Calu3 (cell line): ENCODE data around the gene MRPS5. TPM values are rescaled to one million over a fixed set of nuclear protein-coding genes. Genes with fewer than 3 reads are reported as not detected.

Source experiments
- BruUV-seq: library from RNA; stranded (reverse); fragments of 400-500 nt; replicated peaks from 2 replicates; lab custom pipeline; 2021; lab: Mats Ljungman, UMichigan
- CTCF ChIA-PET: fragments of 300-600 bp; sonication (Branson Sonifier 250); formaldehyde crosslinking; loops from one replicate; lab custom pipeline; 2022; ENCODE audit warnings: antibody characterized with exemption; lab: Charles Lee
- DNase-seq: peaks from one replicate; pipeline ENCODE4 v3.0.0; 2022
- H3K27ac Mint-ChIP-seq: one replicate; pipeline ENCODE4 v1.8.0; 2022; ENCODE audit warnings: mixed read lengths; ENCODE audit not compliant: unreplicated experiment
- H3K27me3 Mint-ChIP-seq: one replicate; pipeline ENCODE4 v1.8.0; 2022; ENCODE audit warnings: mixed read lengths; ENCODE audit not compliant: unreplicated experiment
- H3K36me3 Mint-ChIP-seq: one replicate; pipeline ENCODE4 v1.8.0; 2022; ENCODE audit warnings: mild to moderate bottlenecking, moderate library complexity, mixed read lengths; ENCODE audit not compliant: insufficient read depth, unreplicated experiment
- H3K4me1 Mint-ChIP-seq: one replicate; pipeline ENCODE4 v1.8.0; 2022; ENCODE audit warnings: mild to moderate bottlenecking, low read depth, mixed read lengths; ENCODE audit not compliant: unreplicated experiment
- H3K4me3 Mint-ChIP-seq: one replicate; pipeline ENCODE4 v1.8.0; 2022; ENCODE audit warnings: mild to moderate bottlenecking, low read depth, moderate library complexity, mixed read lengths; ENCODE audit not compliant: unreplicated experiment
- H3K9me3 Mint-ChIP-seq: one replicate; pipeline ENCODE4 v1.8.0; 2022; ENCODE audit warnings: low read depth, mixed read lengths; ENCODE audit not compliant: unreplicated experiment
- intact Hi-C: fragments of 100-400 bp; cut with micrococcal nuclease; formaldehyde crosslinking; loops from one replicate; pipeline ENCODE4 v1.10.0; 2022; ENCODE audit not compliant: unreplicated experiment
- total RNA-seq: library from RNA; stranded (reverse); gene quantifications from 2 replicates; pipeline ENCODE4 v1.2.3, GENCODE V29; 2022
- TF ChIP-seq, protein P1 (sequence below): fragments of 200-600 bp; IDR thresholded peaks from one replicate; pipeline ENCODE4 v1.8.0; 2022; ENCODE audit warnings: antibody characterized with exemption; ENCODE audit not compliant: unreplicated experiment

The MRPS5 gene
- total RNA-seq, 1 experiment from 2014 or later = 71.5 TPM

DNA sequence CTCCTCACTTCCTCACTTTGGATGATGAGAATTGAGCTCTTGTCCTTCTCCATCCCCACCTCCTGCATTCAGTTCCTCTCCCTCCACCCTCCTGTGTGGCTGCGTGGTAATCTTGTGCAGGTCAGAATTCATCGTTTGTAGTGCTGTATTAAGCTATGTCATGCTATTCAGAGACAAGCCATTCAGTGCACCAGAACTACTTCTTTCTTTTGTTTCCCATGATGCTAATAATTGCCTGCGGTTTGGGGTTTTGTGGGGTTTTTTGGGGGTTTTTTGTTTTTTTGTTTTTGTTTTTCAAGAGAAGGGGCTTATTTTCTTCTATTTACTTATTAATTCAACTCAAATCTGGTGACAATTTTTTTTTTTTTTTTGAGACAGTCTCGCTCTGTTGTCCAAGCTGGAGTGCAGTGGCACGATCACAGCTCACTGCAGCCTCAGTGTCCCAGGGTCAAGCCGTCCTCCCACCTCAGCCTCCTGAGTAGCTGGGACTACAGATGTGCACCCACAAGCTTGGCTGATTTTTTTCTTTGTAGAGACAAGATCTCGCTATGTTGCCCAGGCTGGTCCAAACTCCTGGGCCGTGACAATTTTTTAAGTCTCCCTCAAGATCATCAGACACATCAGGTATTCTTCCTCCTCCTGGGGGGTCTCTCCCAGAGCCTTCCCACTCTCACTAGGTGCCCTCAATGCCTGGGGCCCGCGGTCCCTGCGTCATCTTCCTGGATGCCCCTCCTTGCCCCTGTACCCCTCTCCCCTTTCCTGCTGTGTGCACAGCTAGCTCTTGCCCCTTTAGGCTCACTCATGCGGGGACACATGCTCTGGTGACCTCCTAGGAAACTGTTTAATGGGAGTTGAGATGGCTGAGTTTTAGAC lies 58.3 kb downstream of the MRPS5 start:
- CTCF ChIA-PET = interaction anchor here (0.6 to 1.5 kb wide), 3 partner anchors 17 to 39 kb away, joined by 3 read pairs; no protein-coding TSS in a partner anchor
- no peak for DNase-seq
- H3K4me1 Mint-ChIP-seq = peaks cover 12% of the 10 kb centered on the region
- intact Hi-C loops = no loop called here
- peaks cover 5% of the 10 kb centered on the region for H3K27me3 Mint-ChIP-seq
- no peaks in the 10 kb centered on the region for H3K9me3 Mint-ChIP-seq
- no TSS peak for BruUV-seq
- H3K4me3 Mint-ChIP-seq = no peak overlapping the region
- H3K27ac Mint-ChIP-seq = no peak overlapping the region
- TF ChIP-seq, protein P1, sequence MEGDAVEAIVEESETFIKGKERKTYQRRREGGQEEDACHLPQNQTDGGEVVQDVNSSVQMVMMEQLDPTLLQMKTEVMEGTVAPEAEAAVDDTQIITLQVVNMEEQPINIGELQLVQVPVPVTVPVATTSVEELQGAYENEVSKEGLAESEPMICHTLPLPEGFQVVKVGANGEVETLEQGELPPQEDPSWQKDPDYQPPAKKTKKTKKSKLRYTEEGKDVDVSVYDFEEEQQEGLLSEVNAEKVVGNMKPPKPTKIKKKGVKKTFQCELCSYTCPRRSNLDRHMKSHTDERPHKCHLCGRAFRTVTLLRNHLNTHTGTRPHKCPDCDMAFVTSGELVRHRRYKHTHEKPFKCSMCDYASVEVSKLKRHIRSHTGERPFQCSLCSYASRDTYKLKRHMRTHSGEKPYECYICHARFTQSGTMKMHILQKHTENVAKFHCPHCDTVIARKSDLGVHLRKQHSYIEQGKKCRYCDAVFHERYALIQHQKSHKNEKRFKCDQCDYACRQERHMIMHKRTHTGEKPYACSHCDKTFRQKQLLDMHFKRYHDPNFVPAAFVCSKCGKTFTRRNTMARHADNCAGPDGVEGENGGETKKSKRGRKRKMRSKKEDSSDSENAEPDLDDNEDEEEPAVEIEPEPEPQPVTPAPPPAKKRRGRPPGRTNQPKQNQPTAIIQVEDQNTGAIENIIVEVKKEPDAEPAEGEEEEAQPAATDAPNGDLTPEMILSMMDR = no peak
- H3K36me3 Mint-ChIP-seq = no peaks in the 10 kb centered on the region

- intact Hi-C loops = no loop called here
- TF ChIP-seq, protein P1 = no peak
- peaks cover 12% of the 10 kb centered on the region for H3K27me3 Mint-ChIP-seq
- H3K4me3 Mint-ChIP-seq = no peak overlapping the region
- no TSS peak for BruUV-seq
- no peaks in the 10 kb centered on the region for H3K9me3 Mint-ChIP-seq
- CTCF ChIA-PET = interaction anchor here (0.7 to 1.5 kb wide), 3 partner anchors 14 to 31 kb away, joined by 3 read pairs; no protein-coding TSS in a partner anchor
- H3K27ac Mint-ChIP-seq = no peak overlapping the region
- peaks cover 15% of the 10 kb centered on the region for H3K4me1 Mint-ChIP-seq
- DNase-seq = no peak
- H3K36me3 Mint-ChIP-seq = no peaks in the 10 kb centered on the region
Measured at GRCh38 chr2:95062242-95063085, 59.1 kb downstream of the MRPS5 start.

GRCh38 chr2:95061601-95062183 lies 59.9 kb downstream of the MRPS5 start:
- BruUV-seq = no TSS peak
- no peak overlapping the region for H3K27ac Mint-ChIP-seq
- DNase-seq = no peak
- CTCF ChIA-PET = no interaction called here
- TF ChIP-seq, protein P1 = no peak
- peaks cover 15% of the 10 kb centered on the region for H3K4me1 Mint-ChIP-seq
- no peaks in the 10 kb centered on the region for H3K9me3 Mint-ChIP-seq
- H3K27me3 Mint-ChIP-seq = peaks cover 12% of the 10 kb centered on the region
- intact Hi-C loops = no loop called here
- H3K36me3 Mint-ChIP-seq = no peaks in the 10 kb centered on the region
- no peak overlapping the region for H3K4me3 Mint-ChIP-seq

DNA sequence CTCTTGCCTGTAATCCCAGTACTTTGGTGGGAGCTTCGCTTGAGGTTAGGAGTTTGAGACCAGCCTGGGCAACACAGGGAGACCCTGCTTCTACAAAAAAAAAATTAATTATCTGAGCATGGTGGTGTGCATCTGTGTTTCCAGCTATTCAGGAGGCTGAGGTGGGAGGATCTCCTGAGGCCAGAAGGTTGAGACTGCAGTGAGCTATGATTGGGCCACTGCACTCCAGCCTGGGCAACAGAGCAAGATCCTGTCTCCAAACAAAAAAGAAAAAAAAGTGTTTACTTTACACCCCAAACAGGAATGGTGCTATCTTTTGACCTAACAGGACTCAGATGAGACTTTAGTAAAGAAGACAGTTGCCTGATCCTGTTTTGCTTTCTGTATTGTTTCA lies 60.5 kb downstream of the MRPS5 start:
- H3K4me3 Mint-ChIP-seq = no peak overlapping the region
- DNase-seq = no peak
- no peaks in the 10 kb centered on the region for H3K36me3 Mint-ChIP-seq
- no TSS peak for BruUV-seq
- H3K9me3 Mint-ChIP-seq = no peaks in the 10 kb centered on the region
- H3K27me3 Mint-ChIP-seq = peaks cover 16% of the 10 kb centered on the region
- CTCF ChIA-PET = no interaction called here
- peaks cover 15% of the 10 kb centered on the region for H3K4me1 Mint-ChIP-seq
- intact Hi-C loops = no loop called here
- TF ChIP-seq, protein P1 = no peak
- H3K27ac Mint-ChIP-seq = no peak overlapping the region
